Neural progenitor cell (in vitro differentiated cells): ENCODE measurements around the gene PDE7B.

Experiments
- EZH2 ChIP-seq: fragments of 200-600 bp; sonication (generic); IDR thresholded peaks from 2 replicates; pipeline ENCODE4 v1.6.1; 2017; ENCODE audit warnings: antibody characterized with exemption, mild to moderate bottlenecking, moderate library complexity
- EZH2phosphoT487 ChIP-seq: fragments of 200-600 bp; sonication (generic); IDR thresholded peaks from 2 replicates; pipeline ENCODE4 v1.6.1; 2017; ENCODE audit warnings: antibody characterized with exemption
- TF ChIP-seq, protein P1 (sequence below): fragments of 200-600 bp; sonication (generic); IDR thresholded peaks from 2 replicates; pipeline ENCODE4 v1.5.1; 2017; ENCODE audit warnings: antibody characterized with exemption, mild to moderate bottlenecking

DNA sequence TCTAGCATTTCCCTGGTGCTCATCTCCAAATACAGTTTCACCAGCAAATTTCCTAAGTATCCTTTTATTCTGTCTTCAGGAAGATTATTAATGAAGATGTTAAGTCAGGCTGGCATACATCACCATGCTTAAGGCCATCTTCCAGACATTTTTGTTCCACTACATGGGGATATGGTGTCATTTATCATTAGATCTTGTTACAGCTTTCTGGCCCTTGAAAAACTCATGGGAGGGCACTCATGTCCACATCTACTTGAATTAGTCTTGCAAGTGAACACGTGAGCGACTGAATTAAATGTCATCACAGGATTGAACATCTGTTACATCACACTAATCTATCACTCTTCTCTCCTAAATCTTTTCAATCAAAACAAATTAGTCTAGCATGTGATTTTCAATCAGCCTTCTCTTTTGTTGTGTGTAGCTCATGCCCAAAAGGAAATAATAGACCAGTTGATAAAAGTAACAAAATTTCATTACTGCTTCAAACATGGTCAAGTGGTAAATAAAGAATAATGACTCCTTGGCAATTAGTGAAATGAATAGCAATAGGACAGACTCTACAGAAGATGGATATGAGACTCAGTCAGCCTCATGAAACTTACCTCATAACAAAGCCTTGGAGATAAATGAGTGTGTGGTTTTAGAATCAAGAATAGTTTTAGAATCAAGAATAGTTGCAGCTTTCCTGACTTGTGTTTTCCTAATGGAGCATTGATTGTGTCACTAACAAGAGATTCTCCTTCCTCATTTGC is 318.1 kb downstream of the PDE7B start:
- TF ChIP-seq, protein P1, sequence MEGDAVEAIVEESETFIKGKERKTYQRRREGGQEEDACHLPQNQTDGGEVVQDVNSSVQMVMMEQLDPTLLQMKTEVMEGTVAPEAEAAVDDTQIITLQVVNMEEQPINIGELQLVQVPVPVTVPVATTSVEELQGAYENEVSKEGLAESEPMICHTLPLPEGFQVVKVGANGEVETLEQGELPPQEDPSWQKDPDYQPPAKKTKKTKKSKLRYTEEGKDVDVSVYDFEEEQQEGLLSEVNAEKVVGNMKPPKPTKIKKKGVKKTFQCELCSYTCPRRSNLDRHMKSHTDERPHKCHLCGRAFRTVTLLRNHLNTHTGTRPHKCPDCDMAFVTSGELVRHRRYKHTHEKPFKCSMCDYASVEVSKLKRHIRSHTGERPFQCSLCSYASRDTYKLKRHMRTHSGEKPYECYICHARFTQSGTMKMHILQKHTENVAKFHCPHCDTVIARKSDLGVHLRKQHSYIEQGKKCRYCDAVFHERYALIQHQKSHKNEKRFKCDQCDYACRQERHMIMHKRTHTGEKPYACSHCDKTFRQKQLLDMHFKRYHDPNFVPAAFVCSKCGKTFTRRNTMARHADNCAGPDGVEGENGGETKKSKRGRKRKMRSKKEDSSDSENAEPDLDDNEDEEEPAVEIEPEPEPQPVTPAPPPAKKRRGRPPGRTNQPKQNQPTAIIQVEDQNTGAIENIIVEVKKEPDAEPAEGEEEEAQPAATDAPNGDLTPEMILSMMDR, result no peak
- no peak for TF ChIP-seq EZH2
- TF ChIP-seq EZH2phosphoT487, result no peak
